Tibial nerve (tissue), 3 donors: ENCODE data around the gene ATG7.

Source experiments
- POLR2A ChIP-seq, 2 donors: fragments of 450-650 bp; IDR thresholded peaks; one replicate each; pipeline ENCODE4 v1.6.1; 2017; ENCODE audit warnings: antibody characterized with exemption in 2 of 2, mild to moderate bottlenecking in 2 of 2, moderate library complexity in 2 of 2
- TF ChIP-seq, protein P1 (sequence below), 5 experiments: fragments of 200-600 bp in 3 of 5; fragments of 450-650 bp in 2 of 5; sonication (generic) in 3 of 5; IDR thresholded peaks; one replicate each; pipeline ENCODE4 v1.5.1; 2016 to 2019; ENCODE audit warnings: antibody characterized with exemption in 5 of 5, mild to moderate bottlenecking in 3 of 5, moderate library complexity in 2 of 5

DNA sequence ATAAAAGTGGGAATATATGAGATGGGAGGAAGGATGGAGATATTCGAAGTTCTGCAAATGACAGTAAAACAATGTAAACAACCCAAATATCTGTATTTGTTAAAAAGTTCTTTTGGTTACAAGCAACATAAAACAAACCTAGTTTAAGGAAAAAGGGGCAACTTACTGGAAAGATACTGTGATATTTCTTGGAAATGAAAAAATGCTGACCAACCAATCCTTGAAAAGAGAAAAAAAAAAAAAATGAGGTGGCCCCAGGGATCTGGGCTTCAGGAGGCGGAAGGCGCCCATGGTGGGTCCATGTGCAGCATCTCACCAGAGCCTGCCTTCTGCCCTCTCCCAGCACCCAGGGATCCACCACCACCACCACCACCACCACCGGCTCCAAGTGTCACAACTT is 312.4 kb downstream of the ATG7 start:
- TF ChIP-seq POLR2A (IDR thresholded peaks at IDR 0.05) = no peak
- TF ChIP-seq, protein P1, sequence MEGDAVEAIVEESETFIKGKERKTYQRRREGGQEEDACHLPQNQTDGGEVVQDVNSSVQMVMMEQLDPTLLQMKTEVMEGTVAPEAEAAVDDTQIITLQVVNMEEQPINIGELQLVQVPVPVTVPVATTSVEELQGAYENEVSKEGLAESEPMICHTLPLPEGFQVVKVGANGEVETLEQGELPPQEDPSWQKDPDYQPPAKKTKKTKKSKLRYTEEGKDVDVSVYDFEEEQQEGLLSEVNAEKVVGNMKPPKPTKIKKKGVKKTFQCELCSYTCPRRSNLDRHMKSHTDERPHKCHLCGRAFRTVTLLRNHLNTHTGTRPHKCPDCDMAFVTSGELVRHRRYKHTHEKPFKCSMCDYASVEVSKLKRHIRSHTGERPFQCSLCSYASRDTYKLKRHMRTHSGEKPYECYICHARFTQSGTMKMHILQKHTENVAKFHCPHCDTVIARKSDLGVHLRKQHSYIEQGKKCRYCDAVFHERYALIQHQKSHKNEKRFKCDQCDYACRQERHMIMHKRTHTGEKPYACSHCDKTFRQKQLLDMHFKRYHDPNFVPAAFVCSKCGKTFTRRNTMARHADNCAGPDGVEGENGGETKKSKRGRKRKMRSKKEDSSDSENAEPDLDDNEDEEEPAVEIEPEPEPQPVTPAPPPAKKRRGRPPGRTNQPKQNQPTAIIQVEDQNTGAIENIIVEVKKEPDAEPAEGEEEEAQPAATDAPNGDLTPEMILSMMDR (IDR thresholded peaks at IDR 0.05) = no peak
